SU-DHL-6 (cell line): ENCODE data around the gene NR4A3.

Experiments
- H2AFZ ChIP-seq: fragments of 200-600 bp; sonication (generic); 2 replicates; pipeline ENCODE4 v1.6.1; 2014; ENCODE audit warnings: low read depth, mild to moderate bottlenecking, moderate library complexity, mixed read lengths, antibody characterized with exemption, low read length; ENCODE audit not compliant: severe bottlenecking
- H3F3A ChIP-seq: fragments of 200-600 bp; shearing (Covaris generic); 2 replicates; pipeline ENCODE4 v1.6.0; 2016; ENCODE audit warnings: antibody characterized with exemption, mild to moderate bottlenecking; ENCODE audit not compliant: insufficient read depth
- H3K27ac ChIP-seq: fragments of 200-600 bp; sonication (generic); 2 replicates; pipeline ENCODE4 v1.5.1; 2016; ENCODE audit warnings: low read depth, mild to moderate bottlenecking, low read length, moderate library complexity, mixed read lengths
- H3K27me3 ChIP-seq: fragments of 200-600 bp; sonication (generic), shearing (Covaris generic); 2 replicates; pipeline ENCODE4 v1.6.0; 2014; ENCODE audit warnings: mild to moderate bottlenecking, low read length
- H3K36me3 ChIP-seq: fragments of 200-600 bp; sonication (generic); 2 replicates; pipeline ENCODE4 v1.6.1; 2014; ENCODE audit warnings: mild to moderate bottlenecking, low read length, mixed read lengths
- H3K4me2 ChIP-seq: fragments of 300-600, 200-600 bp; shearing (Covaris generic), sonication (generic); 2 replicates; pipeline ENCODE4 v1.6.0; 2014; ENCODE audit warnings: low read length, low read depth, mild to moderate bottlenecking; ENCODE audit not compliant: poor library complexity, severe bottlenecking
- H3K4me3 ChIP-seq: fragments of 200-600 bp; sonication (generic); 2 replicates; pipeline ENCODE4 v1.5.1; 2014; ENCODE audit warnings: antibody characterized with exemption, low read length, mild to moderate bottlenecking, mixed read lengths; ENCODE audit not compliant: insufficient read depth, poor library complexity, severe bottlenecking
- H3K79me2 ChIP-seq: fragments of 200-600 bp; sonication (generic); 2 replicates; pipeline ENCODE4 v1.6.1; 2014; ENCODE audit warnings: mild to moderate bottlenecking, low read length, moderate library complexity; ENCODE audit not compliant: insufficient read depth
- H3K9ac ChIP-seq: fragments of 200-600 bp; sonication (generic); 2 replicates; pipeline ENCODE4 v1.7.0; 2014; ENCODE audit warnings: mild to moderate bottlenecking, low read length
- H3K9me2 ChIP-seq: fragments of 200-600 bp; sonication (generic); replicated peaks from 2 replicates; pipeline ENCODE4 v1.6.1; 2014; ENCODE audit warnings: low read length; ENCODE audit not compliant: insufficient read depth
- H3K9me3 ChIP-seq: fragments of 200-600 bp; sonication (generic); 2 replicates; pipeline ENCODE4 v1.6.1; 2014; ENCODE audit warnings: low read length, mixed read lengths; ENCODE audit not compliant: insufficient read depth
- H4K20me1 ChIP-seq: fragments of 200-600 bp; sonication (generic); 2 replicates; pipeline ENCODE4 v1.6.1; 2014; ENCODE audit warnings: low read depth, mild to moderate bottlenecking, antibody characterized with exemption, low read length, moderate library complexity, mixed read lengths
- CTCF ChIP-seq: fragments of 200-600 bp; sonication (generic); IDR thresholded peaks from one replicate; pipeline ENCODE4 v1.5.1; 2017; ENCODE audit warnings: antibody characterized with exemption, mild to moderate bottlenecking, low read length, moderate library complexity; ENCODE audit not compliant: insufficient read depth, poor library complexity, severe bottlenecking
- EZH2phosphoT487 ChIP-seq: fragments of 200-600 bp; sonication (generic), shearing (Covaris generic); conservative IDR thresholded peaks from 2 replicates; pipeline ENCODE4 v1.6.1; 2018; ENCODE audit warnings: mild to moderate bottlenecking, antibody characterized with exemption, low read length, moderate library complexity, mixed read lengths

Gene NR4A3

DNA sequence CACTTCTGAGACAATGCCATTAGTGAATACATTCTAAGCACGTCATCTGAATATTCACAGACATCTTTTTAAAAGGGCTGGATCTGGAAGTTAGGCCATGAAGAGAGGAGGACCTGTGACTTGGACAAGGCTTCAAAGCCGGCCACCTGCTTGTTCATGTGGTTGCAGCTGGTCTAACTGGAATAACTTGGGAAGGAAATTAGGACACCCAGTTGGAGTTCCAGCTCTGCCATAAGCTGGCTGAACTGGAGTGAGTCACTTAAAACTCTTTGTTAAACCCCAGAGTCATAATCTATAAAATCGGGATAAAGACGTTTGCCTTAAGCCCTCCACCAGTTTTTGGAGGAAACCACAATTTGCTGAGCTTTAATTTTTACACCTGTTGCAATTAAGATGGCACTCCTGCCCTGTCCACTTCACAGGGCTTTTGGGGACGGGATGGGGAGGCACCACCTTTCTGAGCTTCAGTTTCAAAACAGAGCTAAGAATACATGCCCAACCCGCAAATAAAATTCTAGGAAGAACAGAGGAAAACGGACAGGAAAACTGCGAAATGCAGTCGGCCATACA, 84.2 kb downstream of the NR4A3 start:
- peak overlapping the region; percentile 40; the same call in 1 of the 2 replicates for H3K9ac ChIP-seq
- H3K36me3 ChIP-seq: no peaks in the 10 kb centered on the region
- no peaks in the 10 kb centered on the region for H4K20me1 ChIP-seq
- H3K9me3 ChIP-seq: no peaks in the 10 kb centered on the region
- H3K79me2 ChIP-seq: no peaks in the 10 kb centered on the region
- peak overlapping the region; percentile 70 for H3K4me2 ChIP-seq
- no peaks in the 10 kb centered on the region for H3K9me2 ChIP-seq
- no peak for TF ChIP-seq CTCF
- TF ChIP-seq EZH2phosphoT487: no peak
- H3K27ac ChIP-seq: no peak overlapping the region
- peak overlapping the region; percentile 93 for H2AFZ ChIP-seq
- no peaks in the 10 kb centered on the region for H3F3A ChIP-seq
- H3K27me3 ChIP-seq: no peaks in the 10 kb centered on the region
- H3K4me3 ChIP-seq: peak overlapping the region; percentile 54

DNA sequence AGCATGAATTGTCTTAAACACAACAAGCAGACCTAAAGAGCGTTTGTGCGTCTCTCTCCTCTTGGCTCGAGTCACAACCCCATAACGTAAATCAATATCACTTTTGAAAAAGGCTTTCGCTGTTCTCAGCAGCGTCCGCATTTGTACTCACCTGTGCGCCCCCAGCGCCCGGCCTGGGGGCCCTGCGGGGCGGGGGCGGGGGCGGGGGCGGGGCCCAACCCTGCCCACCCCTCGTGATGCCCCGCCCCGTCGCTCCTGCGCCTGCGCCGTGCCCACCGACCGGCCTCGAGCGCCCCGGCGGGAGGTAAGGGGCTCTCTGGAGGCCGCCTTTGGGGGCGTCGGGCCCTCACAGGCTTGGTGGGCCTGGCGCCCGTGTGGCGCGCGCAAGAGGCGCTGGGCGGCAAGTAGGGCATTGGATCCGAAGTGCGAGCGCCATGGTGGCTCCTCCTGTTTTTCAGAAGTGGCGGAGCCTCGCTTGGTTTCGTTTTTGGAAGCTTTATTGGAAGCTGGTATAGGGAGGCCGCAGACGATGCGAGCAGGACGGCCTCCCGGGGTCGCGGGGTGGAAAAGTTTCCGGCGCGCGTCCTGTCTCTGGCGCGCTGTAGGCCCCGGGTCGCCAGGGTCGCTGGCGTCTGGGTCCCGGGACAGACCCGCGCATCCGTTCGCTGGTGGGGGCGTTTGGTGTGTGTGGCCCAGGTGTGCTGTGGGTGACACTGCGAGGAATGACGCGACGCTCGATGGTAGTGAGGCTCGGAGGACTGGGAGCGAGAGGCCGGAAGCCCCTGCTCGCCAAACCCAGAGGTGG, 84.9 kb downstream of the NR4A3 start, which contains the start of gene STX17:
TSS of gene STX17 (plus strand) at position 252 of the 805 bp plus-strand sequence. CDS start 8,586 bp downstream, outside the sequence.
- H3K36me3 ChIP-seq: no peaks in the 10 kb centered on the region
- peak within 1 kb of the TSS; percentile 82 for H3K4me2 ChIP-seq
- H3K27me3 ChIP-seq: no peaks in the 10 kb centered on the region
- H2AFZ ChIP-seq: peak within 1 kb of the TSS; percentile 93
- H3K9ac ChIP-seq: peak within 1 kb of the TSS; percentile 72
- H3K4me3 ChIP-seq: peak within 1 kb of the TSS; percentile 66
- H3F3A ChIP-seq: no peaks in the 10 kb centered on the region
- H3K27ac ChIP-seq: no peak within 1 kb of the TSS
- no peaks in the 10 kb centered on the region for H3K9me2 ChIP-seq
- no peak for TF ChIP-seq EZH2phosphoT487
- no peak for TF ChIP-seq CTCF
- H4K20me1 ChIP-seq: no peaks in the 10 kb centered on the region
- H3K79me2 ChIP-seq: no peaks in the 10 kb centered on the region
- H3K9me3 ChIP-seq: no peaks in the 10 kb centered on the region

- H3K79me2 ChIP-seq: no peaks in the 10 kb centered on the region
- no peaks in the 10 kb centered on the region for H3K9me3 ChIP-seq
- TF ChIP-seq EZH2phosphoT487 (no peak), CTCF (no peak)
- H3K27ac ChIP-seq: no peak overlapping the region
- no peaks in the 10 kb centered on the region for H3K9me2 ChIP-seq
- peak overlapping the region; percentile 66 for H3K4me3 ChIP-seq
- peak overlapping the region; percentile 72 for H3K9ac ChIP-seq
- peak overlapping the region; percentile 89 for H2AFZ ChIP-seq
- no peaks in the 10 kb centered on the region for H4K20me1 ChIP-seq
- no peaks in the 10 kb centered on the region for H3F3A ChIP-seq
- peak overlapping the region; percentile 82 for H3K4me2 ChIP-seq
- no peaks in the 10 kb centered on the region for H3K36me3 ChIP-seq
- H3K27me3 ChIP-seq: no peaks in the 10 kb centered on the region
Measured at GRCh38 chr9:99907208-99907532, 85.5 kb downstream of the NR4A3 start.
